ENCODE results near the gene RNF152. TPM values are rescaled to one million over a fixed set of nuclear protein-coding genes. Genes with fewer than 3 reads are reported as not detected.

RNF152 gene
- total RNA-seq, 3 donors from 2014 or later (not counting 1 experiment from before 2014, with no cell fraction given): 0.49 to 1.3 (median 0.50) TPM

- Mint-ChIP-seq H3K27me3 (ENCODE audit: low read depth in 2 of 2) (peaks cover 0 to 12% of the 10 kb centered on the region in 2 donors), H3K9me3 (no peaks in the 10 kb centered on the region), H3K36me3 (no peaks in the 10 kb centered on the region), H3K4me3 (no peak overlapping the region), H3K27ac (no peak overlapping the region), H3K4me1 (no peaks in the 10 kb centered on the region)
- Histone ChIP-seq H3K27me3 (ENCODE audit: control insufficient read depth, insufficient read depth, low read length) (no peaks in the 10 kb centered on the region), H3K36me3 (ENCODE audit: control insufficient read depth, insufficient read depth, low read length) (no peaks in the 10 kb centered on the region), H3K4me3 (ENCODE audit: low read length) (no peak overlapping the region), H3K9me3 (ENCODE audit: control insufficient read depth, insufficient read depth, low read length) (no peaks in the 10 kb centered on the region), H3K4me1 (ENCODE audit: control insufficient read depth, insufficient read depth, low read length) (no peaks in the 10 kb centered on the region), H3K27ac (ENCODE audit: low read length) (no peak overlapping the region)
- intact Hi-C loops (cut with micrococcal nuclease): no loop called here
- DNase-seq: no peak
- ATAC-seq: no peak
- WGBS (ENCODE audit: insufficient coverage): 96% methylated on average over 5 of the region's 6 CpGs
- TF ChIP-seq CTCF (IDR thresholded peaks at IDR 0.05): no peak
Measured at GRCh38 chr18:61860302-61860701, 32.5 kb downstream of the RNF152 start.

DNA sequence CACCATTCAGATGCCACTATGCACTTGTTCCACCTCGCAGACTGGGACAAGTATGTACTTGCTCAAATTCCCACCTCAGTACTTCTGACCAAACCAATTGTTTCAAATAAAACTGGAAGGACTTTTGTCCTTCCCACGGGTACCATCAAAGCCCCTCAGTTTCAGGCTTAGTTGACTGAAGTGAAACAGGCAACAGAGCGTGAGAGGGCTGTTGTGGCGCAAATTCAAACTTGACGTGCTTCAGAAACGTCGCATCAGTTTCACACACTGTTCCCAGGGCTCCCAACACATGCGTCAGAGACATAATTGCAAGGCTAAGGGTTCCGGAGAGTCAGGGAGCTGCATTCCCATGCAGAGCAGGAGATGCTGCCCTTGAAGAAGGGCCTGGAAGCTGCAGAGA is 33.7 kb downstream of the RNF152 start:
- peaks cover 2 to 12% of the 10 kb centered on the region in 2 donors for H3K27me3 Mint-ChIP-seq (ENCODE audit: low read depth in 2 of 2)
- no peak overlapping the region for H3K4me3 ChIP-seq (ENCODE audit: low read length)
- no peak for ATAC-seq
- H3K9me3 ChIP-seq (ENCODE audit: control insufficient read depth, insufficient read depth, low read length): no peaks in the 10 kb centered on the region
- H3K36me3 ChIP-seq (ENCODE audit: control insufficient read depth, insufficient read depth, low read length): no peaks in the 10 kb centered on the region
- H3K27ac Mint-ChIP-seq: no peak overlapping the region
- WGBS (ENCODE audit: insufficient coverage): 90% methylated on average over 9 of the region's 9 CpGs
- TF ChIP-seq CTCF (IDR thresholded peaks at IDR 0.05): no peak
- no peaks in the 10 kb centered on the region for H3K36me3 Mint-ChIP-seq
- DNase-seq: no peak
- no peaks in the 10 kb centered on the region for H3K9me3 Mint-ChIP-seq
- H3K4me1 ChIP-seq (ENCODE audit: control insufficient read depth, insufficient read depth, low read length): no peaks in the 10 kb centered on the region
- H3K4me3 Mint-ChIP-seq: no peak overlapping the region
- H3K27ac ChIP-seq (ENCODE audit: low read length): no peak overlapping the region
- no peaks in the 10 kb centered on the region for H3K4me1 Mint-ChIP-seq
- intact Hi-C loops (cut with micrococcal nuclease): no loop called here
- no peaks in the 10 kb centered on the region for H3K27me3 ChIP-seq (ENCODE audit: control insufficient read depth, insufficient read depth, low read length)

DNA sequence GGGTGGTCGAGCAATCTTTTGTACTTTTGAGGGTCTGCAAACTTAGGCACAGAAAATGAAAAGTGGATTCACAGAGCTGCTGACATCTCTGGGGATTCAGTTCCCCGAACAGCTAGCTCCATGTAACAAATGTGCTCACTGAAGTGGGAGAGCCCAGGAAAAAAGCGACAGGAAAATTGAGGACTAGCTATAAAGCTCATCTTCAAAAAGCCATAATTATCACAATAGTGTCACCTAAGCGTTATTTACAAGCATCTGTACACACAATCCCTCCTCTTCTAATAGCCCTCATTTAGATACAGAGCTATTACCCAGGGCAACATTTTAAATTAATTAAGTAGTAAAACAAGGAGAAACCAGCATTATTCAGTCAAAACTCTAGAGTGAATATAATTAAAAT is 36.1 kb downstream of the RNF152 start:
- DNase-seq (no peak), ATAC-seq (no peak)
- WGBS (ENCODE audit: insufficient coverage): 78% methylated on average over 3 of the region's 4 CpGs
- peaks cover 6 to 12% of the 10 kb centered on the region in 2 donors for H3K27me3 Mint-ChIP-seq (ENCODE audit: low read depth in 2 of 2)
- no peaks in the 10 kb centered on the region for H3K36me3 Mint-ChIP-seq
- no peaks in the 10 kb centered on the region for H3K4me1 Mint-ChIP-seq
- no peak overlapping the region for H3K4me3 ChIP-seq (ENCODE audit: low read length)
- H3K36me3 ChIP-seq (ENCODE audit: control insufficient read depth, insufficient read depth, low read length): no peaks in the 10 kb centered on the region
- intact Hi-C loops (cut with micrococcal nuclease): no loop called here
- no peak overlapping the region for H3K27ac Mint-ChIP-seq
- H3K4me1 ChIP-seq (ENCODE audit: control insufficient read depth, insufficient read depth, low read length): no peaks in the 10 kb centered on the region
- H3K9me3 Mint-ChIP-seq: no peaks in the 10 kb centered on the region
- H3K27ac ChIP-seq (ENCODE audit: low read length): no peak overlapping the region
- no peaks in the 10 kb centered on the region for H3K9me3 ChIP-seq (ENCODE audit: control insufficient read depth, insufficient read depth, low read length)
- H3K27me3 ChIP-seq (ENCODE audit: control insufficient read depth, insufficient read depth, low read length): no peaks in the 10 kb centered on the region
- no peak for TF ChIP-seq CTCF (IDR thresholded peaks at IDR 0.05)
- no peak overlapping the region for H3K4me3 Mint-ChIP-seq
